ENCODE results near the gene DMD. TPM values are rescaled to one million over a fixed set of nuclear protein-coding genes. Genes with fewer than 3 reads are reported as not detected.
A peak's percentile ranks its signal among the peaks of the same experiment; 100 is the strongest.
"Not testable (repeated sequence)": the region's sequence is repeated elsewhere in the genome, so short reads cannot be mapped to it uniquely, and the experiment has no call there.

Gene DMD
- total RNA-seq = 131 TPM
- long read RNA-seq, partial matches to known transcripts = 51 of 70 reads
- long read RNA-seq, other reads (novel, unspliced or antisense) = 19 of 70 reads

GRCh38 chrX:33211356-33212260 is at the start of gene DMD:
Gene DMD, minus strand, starts transcription at chrX:33211549. Its CDS starts 237 bp downstream, at chrX:33211312.
- ATAC-seq (peak; percentile 97), DNase-seq (peak; percentile 40)
- intact Hi-C loops (cut with micrococcal nuclease) = no loop called here

GRCh38 chrX:33252306-33252825 is 41.0 kb upstream of the DMD start:
- ATAC-seq (no peak), DNase-seq (no peak)
- intact Hi-C loops (cut with micrococcal nuclease) = no loop called here

- ATAC-seq (no peak), DNase-seq (no peak)
- intact Hi-C loops (cut with micrococcal nuclease) = no loop called here
Observed at GRCh38 chrX:33218819-33219218, 7.5 kb upstream of the DMD start.

- ATAC-seq (peak; percentile 39), DNase-seq (no peak)
- intact Hi-C loops (cut with micrococcal nuclease) = no loop called here
Observed at GRCh38 chrX:33210156-33210555, 1.2 kb downstream of the DMD start.

GRCh38 chrX:33207056-33207455 is 4.3 kb downstream of the DMD start:
- intact Hi-C loops (cut with micrococcal nuclease) = no loop called here
- no peak for ATAC-seq
- DNase-seq = no peak

- ATAC-seq = no peak
- no peak for DNase-seq
- intact Hi-C loops (cut with micrococcal nuclease) = no loop called here
Observed at GRCh38 chrX:33205321-33205720, 6.0 kb downstream of the DMD start.

GRCh38 chrX:33204889-33205288 is 6.5 kb downstream of the DMD start:
- DNase-seq = no peak
- intact Hi-C loops (cut with micrococcal nuclease) = no loop called here
- peak; percentile 80 for ATAC-seq

- intact Hi-C loops (cut with micrococcal nuclease) = no loop called here
- no peak for ATAC-seq
- DNase-seq = no peak
Observed at GRCh38 chrX:33198561-33199279, 12.6 kb downstream of the DMD start.

GRCh38 chrX:33195698-33196097 is 15.7 kb downstream of the DMD start:
- intact Hi-C loops (cut with micrococcal nuclease) = no loop called here
- no peak for DNase-seq
- no peak for ATAC-seq

GRCh38 chrX:33194876-33195433 is 16.4 kb downstream of the DMD start:
- intact Hi-C loops (cut with micrococcal nuclease) = no loop called here
- DNase-seq (no peak), ATAC-seq (peak; percentile 59)

GRCh38 chrX:33194289-33194688 is 17.1 kb downstream of the DMD start:
- intact Hi-C loops (cut with micrococcal nuclease) = no loop called here
- ATAC-seq (no peak), DNase-seq (no peak)

GRCh38 chrX:33190016-33190415 is 21.3 kb downstream of the DMD start:
- ATAC-seq = no peak
- no peak for DNase-seq
- intact Hi-C loops (cut with micrococcal nuclease) = no loop called here

- DNase-seq = no peak
- no peak for ATAC-seq
- intact Hi-C loops (cut with micrococcal nuclease) = no loop called here
Observed at GRCh38 chrX:33188881-33189280, 22.5 kb downstream of the DMD start.

- intact Hi-C loops (cut with micrococcal nuclease) = no loop called here
- DNase-seq = no peak
- ATAC-seq = no peak
Observed at GRCh38 chrX:33188286-33188685, 23.1 kb downstream of the DMD start.

GRCh38 chrX:33184803-33185202 is 26.5 kb downstream of the DMD start:
- DNase-seq; intact Hi-C loops (cut with micrococcal nuclease); ATAC-seq: not testable (repeated sequence)

- DNase-seq = peak; percentile 31
Observed at GRCh38 chrX:33183361-33183760, 28.0 kb downstream of the DMD start.

GRCh38 chrX:33178690-33179089 is 32.7 kb downstream of the DMD start:
- intact Hi-C loops (cut with micrococcal nuclease) = no loop called here
- DNase-seq = no peak
- peak; percentile 39 for ATAC-seq

More at GRCh38 chrX:33183361-33183760, 28.0 kb downstream of the DMD start:
- ATAC-seq = peak; percentile 93
- intact Hi-C loops (cut with micrococcal nuclease) = no loop called here

GRCh38 chrX:33178218-33178617 is 33.1 kb downstream of the DMD start:
- ATAC-seq (peak; percentile 69), DNase-seq (no peak)
- intact Hi-C loops (cut with micrococcal nuclease) = no loop called here

GRCh38 chrX:33175201-33175600 is 36.1 kb downstream of the DMD start:
- intact Hi-C loops (cut with micrococcal nuclease) = no loop called here
- DNase-seq (no peak), ATAC-seq (no peak)

- DNase-seq = no peak
- ATAC-seq = no peak
- intact Hi-C loops (cut with micrococcal nuclease) = no loop called here
Observed at GRCh38 chrX:33171041-33171440, 40.3 kb downstream of the DMD start.
